ENCODE results near the gene TSPEAR. TPM values are rescaled to one million over a fixed set of nuclear protein-coding genes. Genes with fewer than 3 reads are reported as not detected.

Gene TSPEAR
- total RNA-seq, 1 experiment from 2014 or later: 0.32 TPM

GRCh38 chr21:44567481-44568171 lies 143.7 kb downstream of the TSPEAR start:
- Mint-ChIP-seq H3K4me1 (ENCODE audit: low read depth, unreplicated experiment) (no peaks in the 10 kb centered on the region), H3K36me3 (ENCODE audit: insufficient read depth, unreplicated experiment) (no peaks in the 10 kb centered on the region), H3K9me3 (ENCODE audit: unreplicated experiment) (peaks cover 26% of the 10 kb centered on the region), H3K4me3 (ENCODE audit: unreplicated experiment) (no peak overlapping the region), H3K27me3 (ENCODE audit: insufficient read depth, unreplicated experiment) (peaks cover 13% of the 10 kb centered on the region), H3K27ac (ENCODE audit: unreplicated experiment) (no peak overlapping the region)
- intact Hi-C loops (cut with micrococcal nuclease; ENCODE audit: unreplicated experiment): no loop called here
- ChIA-PET POLR2A (no interaction called here), CTCF (no interaction called here)
- Histone ChIP-seq H3K4me3 (ENCODE audit: low read depth, low read length) (no peak overlapping the region), H3K4me1 (no peaks in the 10 kb centered on the region), H3K36me3 (ENCODE audit: control insufficient read depth, insufficient read depth, low read length) (no peaks in the 10 kb centered on the region), H3K27me3 (replicated peaks; ENCODE audit: control insufficient read depth, insufficient read depth, low read length) (no peaks in the 10 kb centered on the region), H3K9me3 (peaks cover 16% of the 10 kb centered on the region; the same call in 1 of the 2 replicates)
- TF ChIP-seq, protein P1, sequence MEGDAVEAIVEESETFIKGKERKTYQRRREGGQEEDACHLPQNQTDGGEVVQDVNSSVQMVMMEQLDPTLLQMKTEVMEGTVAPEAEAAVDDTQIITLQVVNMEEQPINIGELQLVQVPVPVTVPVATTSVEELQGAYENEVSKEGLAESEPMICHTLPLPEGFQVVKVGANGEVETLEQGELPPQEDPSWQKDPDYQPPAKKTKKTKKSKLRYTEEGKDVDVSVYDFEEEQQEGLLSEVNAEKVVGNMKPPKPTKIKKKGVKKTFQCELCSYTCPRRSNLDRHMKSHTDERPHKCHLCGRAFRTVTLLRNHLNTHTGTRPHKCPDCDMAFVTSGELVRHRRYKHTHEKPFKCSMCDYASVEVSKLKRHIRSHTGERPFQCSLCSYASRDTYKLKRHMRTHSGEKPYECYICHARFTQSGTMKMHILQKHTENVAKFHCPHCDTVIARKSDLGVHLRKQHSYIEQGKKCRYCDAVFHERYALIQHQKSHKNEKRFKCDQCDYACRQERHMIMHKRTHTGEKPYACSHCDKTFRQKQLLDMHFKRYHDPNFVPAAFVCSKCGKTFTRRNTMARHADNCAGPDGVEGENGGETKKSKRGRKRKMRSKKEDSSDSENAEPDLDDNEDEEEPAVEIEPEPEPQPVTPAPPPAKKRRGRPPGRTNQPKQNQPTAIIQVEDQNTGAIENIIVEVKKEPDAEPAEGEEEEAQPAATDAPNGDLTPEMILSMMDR (IDR thresholded peaks at IDR 0.05; ENCODE audit: insufficient read depth in 1 of 2, low read depth in 1 of 2, low read length in 1 of 2, severe bottlenecking in 1 of 2, unreplicated experiment in 1 of 2): no peak
- no TSS peak for BruUV-seq (replicated peaks)
- no peak for DNase-seq

- H3K4me3 ChIP-seq (ENCODE audit: low read depth, low read length): no peak overlapping the region
- Mint-ChIP-seq H3K9me3 (ENCODE audit: unreplicated experiment) (peaks cover 14% of the 10 kb centered on the region), H3K27ac (ENCODE audit: unreplicated experiment) (no peak overlapping the region), H3K4me3 (ENCODE audit: unreplicated experiment) (no peak overlapping the region), H3K36me3 (ENCODE audit: insufficient read depth, unreplicated experiment) (no peaks in the 10 kb centered on the region), H3K4me1 (ENCODE audit: low read depth, unreplicated experiment) (no peaks in the 10 kb centered on the region), H3K27me3 (ENCODE audit: insufficient read depth, unreplicated experiment) (peaks cover 13% of the 10 kb centered on the region)
- ChIA-PET CTCF (no interaction called here), POLR2A (no interaction called here)
- no TSS peak for BruUV-seq (replicated peaks)
- H3K4me1 ChIP-seq: no peaks in the 10 kb centered on the region
- peaks cover 16% of the 10 kb centered on the region; the same call in 1 of the 2 replicates for H3K9me3 ChIP-seq
- H3K36me3 ChIP-seq (ENCODE audit: control insufficient read depth, insufficient read depth, low read length): no peaks in the 10 kb centered on the region
- TF ChIP-seq, protein P1 (IDR thresholded peaks at IDR 0.05; ENCODE audit: insufficient read depth in 1 of 2, low read depth in 1 of 2, low read length in 1 of 2, severe bottlenecking in 1 of 2, unreplicated experiment in 1 of 2): no peak
- intact Hi-C loops (cut with micrococcal nuclease; ENCODE audit: unreplicated experiment): no loop called here
- no peaks in the 10 kb centered on the region for H3K27me3 ChIP-seq (replicated peaks; ENCODE audit: control insufficient read depth, insufficient read depth, low read length)
- DNase-seq: no peak
Observed at GRCh38 chr21:44566403-44566802, 145.0 kb downstream of the TSPEAR start.

DNA sequence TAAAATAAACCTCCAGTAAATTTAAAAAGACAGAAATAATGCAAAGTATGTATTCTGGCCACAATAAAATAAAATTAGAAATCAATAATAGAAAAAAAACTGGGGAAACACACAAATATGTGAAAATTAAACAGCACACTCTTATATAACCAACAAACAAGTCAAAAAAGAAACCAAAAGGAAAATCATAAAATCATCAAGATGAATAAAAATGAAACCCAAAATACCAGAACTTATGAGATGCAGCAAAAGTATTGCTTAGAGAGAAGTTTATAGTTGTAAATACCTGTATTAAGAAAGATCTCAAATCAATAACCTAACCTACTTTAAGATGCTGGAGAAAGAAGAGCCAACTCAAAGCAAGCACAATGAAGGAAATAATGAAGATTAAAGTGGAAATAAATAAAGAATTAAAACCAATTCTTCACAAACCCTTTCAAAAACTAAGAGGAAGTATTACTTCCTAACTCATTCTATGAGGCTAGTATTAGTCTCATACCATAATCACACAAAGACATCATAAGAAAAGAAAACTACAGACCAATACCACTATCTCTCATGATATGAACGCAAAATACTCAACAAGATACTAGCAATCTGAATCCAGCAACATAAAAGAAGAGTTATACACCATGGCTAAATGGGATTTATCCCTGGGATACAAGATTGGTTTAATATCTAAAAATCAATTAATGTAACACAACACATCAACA lies 146.3 kb downstream of the TSPEAR start:
- H3K4me1 ChIP-seq: no peaks in the 10 kb centered on the region
- H3K36me3 Mint-ChIP-seq (ENCODE audit: insufficient read depth, unreplicated experiment): no peaks in the 10 kb centered on the region
- H3K4me3 Mint-ChIP-seq (ENCODE audit: unreplicated experiment): no peak overlapping the region
- TF ChIP-seq, protein P1 (IDR thresholded peaks at IDR 0.05; ENCODE audit: insufficient read depth in 1 of 2, low read depth in 1 of 2, low read length in 1 of 2, severe bottlenecking in 1 of 2, unreplicated experiment in 1 of 2): no peak
- no peak overlapping the region for H3K4me3 ChIP-seq (ENCODE audit: low read depth, low read length)
- peaks cover under 1% of the 10 kb centered on the region for H3K9me3 Mint-ChIP-seq (ENCODE audit: unreplicated experiment)
- no peak overlapping the region for H3K27ac Mint-ChIP-seq (ENCODE audit: unreplicated experiment)
- H3K4me1 Mint-ChIP-seq (ENCODE audit: low read depth, unreplicated experiment): no peaks in the 10 kb centered on the region
- no peaks in the 10 kb centered on the region for H3K36me3 ChIP-seq (ENCODE audit: control insufficient read depth, insufficient read depth, low read length)
- ChIA-PET CTCF (no interaction called here), POLR2A (no interaction called here)
- no peak for DNase-seq
- intact Hi-C loops (cut with micrococcal nuclease; ENCODE audit: unreplicated experiment): no loop called here
- H3K27me3 ChIP-seq (replicated peaks; ENCODE audit: control insufficient read depth, insufficient read depth, low read length): no peaks in the 10 kb centered on the region
- BruUV-seq (replicated peaks): no TSS peak
- H3K9me3 ChIP-seq: 0 out of 2 replicates have a peak, but pooled peaks cover 8% of the 10 kb centered on the region
- peaks cover 17% of the 10 kb centered on the region for H3K27me3 Mint-ChIP-seq (ENCODE audit: insufficient read depth, unreplicated experiment)

All from Caco-2 (cell line).